BE2C (cell line): ENCODE measurements around the gene EIF1. TPM values are rescaled to one million over a fixed set of nuclear protein-coding genes. Genes with fewer than 3 reads are reported as not detected.
A peak's percentile ranks its signal among the peaks of the same experiment; 100 is the strongest.
"Not testable (repeated sequence)": the region's sequence is repeated elsewhere in the genome, so short reads cannot be mapped to it uniquely, and the experiment has no call there.

Experiments
- DNase-seq: peaks from one replicate; pipeline ENCODE4 v3.0.0-alpha.2; 2020
- H3K27me3 ChIP-seq: fragments of 250-450 bp; sonication (Bioruptor Pico); 2 replicates; pipeline ENCODE4 v1.5.1; 2020; ENCODE audit warnings: mild to moderate bottlenecking
- H3K36me3 ChIP-seq: fragments of 250-450 bp; sonication (Bioruptor Pico); 2 replicates; pipeline ENCODE4 v1.5.1; 2020; ENCODE audit warnings: mild to moderate bottlenecking
- H3K4me1 ChIP-seq: fragments of 250-450 bp; sonication (Bioruptor Pico); 2 replicates; pipeline ENCODE4 v1.5.1; 2020
- H3K4me3 ChIP-seq: 2 replicates; pipeline ENCODE4 v1.5.1; 2011; ENCODE audit warnings: low read depth, low read length
- H3K9me3 ChIP-seq: fragments of 250-450 bp; sonication (Bioruptor Pico); 2 replicates; pipeline ENCODE4 v1.5.1; 2020
- CTCF ChIP-seq: IDR thresholded peaks from 2 replicates; pipeline ENCODE4 v1.5.1; 2012; ENCODE audit warnings: mild to moderate bottlenecking, low read depth, low read length
- polyA plus RNA-seq: library from polyadenylated mRNA; unstranded; fragments of >200 nt; gene quantifications from one replicate; pipeline ENCODE4 v1.2.1, GENCODE V29; 2012; ENCODE audit warnings: low read depth, missing spikeins; ENCODE audit not compliant: insufficient read length, insufficient read depth

The EIF1 gene
- 2,463 TPM for polyA plus RNA-seq

GRCh38 chr17:41688641-41689496 is at the start of gene EIF1:
Gene EIF1, plus strand, starts transcription at chr17:41688885. Its CDS starts 154 bp downstream, at chr17:41689039.
- TF ChIP-seq CTCF, result no peak

DNA sequence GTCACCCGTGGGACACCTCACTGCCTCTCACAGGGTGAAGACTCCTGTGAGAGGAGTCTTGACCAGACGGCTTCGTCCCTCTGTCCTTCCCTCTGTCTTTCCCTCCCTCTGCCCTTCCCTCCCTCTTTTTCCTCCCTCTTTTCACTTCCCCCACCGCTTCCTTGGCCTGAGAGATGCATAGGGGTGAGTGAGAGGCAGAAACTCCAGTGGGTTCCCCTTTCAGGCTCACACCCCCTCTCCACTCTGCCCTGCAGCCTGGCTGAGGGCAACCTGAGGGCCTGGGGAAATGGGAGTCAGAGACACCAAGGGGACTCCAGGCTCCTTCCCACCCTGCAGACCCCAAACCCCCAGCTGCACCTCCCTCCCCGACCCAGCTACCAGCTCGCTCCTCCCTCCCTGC is 49.7 kb upstream of the EIF1 start:
- H3K4me1 ChIP-seq, result peaks cover 14% of the 10 kb centered on the region
- no peak overlapping the region for H3K4me3 ChIP-seq
- no peak for TF ChIP-seq CTCF
- no peaks in the 10 kb centered on the region for H3K9me3 ChIP-seq
- H3K27me3 ChIP-seq, result no peaks in the 10 kb centered on the region
- H3K36me3 ChIP-seq, result no peaks in the 10 kb centered on the region
- DNase-seq, result no peak

More at GRCh38 chr17:41688641-41689496, at the start of gene EIF1:
- no peaks in the 10 kb centered on the region for H3K9me3 ChIP-seq
- peak within 1 kb of the TSS; percentile 99 for H3K4me3 ChIP-seq
- H3K4me1 ChIP-seq, result peaks cover 5% of the 10 kb centered on the region
- no peaks in the 10 kb centered on the region for H3K27me3 ChIP-seq
- H3K36me3 ChIP-seq, result peaks cover 44% of the 10 kb centered on the region
- DNase-seq, result peak; percentile 100

DNA sequence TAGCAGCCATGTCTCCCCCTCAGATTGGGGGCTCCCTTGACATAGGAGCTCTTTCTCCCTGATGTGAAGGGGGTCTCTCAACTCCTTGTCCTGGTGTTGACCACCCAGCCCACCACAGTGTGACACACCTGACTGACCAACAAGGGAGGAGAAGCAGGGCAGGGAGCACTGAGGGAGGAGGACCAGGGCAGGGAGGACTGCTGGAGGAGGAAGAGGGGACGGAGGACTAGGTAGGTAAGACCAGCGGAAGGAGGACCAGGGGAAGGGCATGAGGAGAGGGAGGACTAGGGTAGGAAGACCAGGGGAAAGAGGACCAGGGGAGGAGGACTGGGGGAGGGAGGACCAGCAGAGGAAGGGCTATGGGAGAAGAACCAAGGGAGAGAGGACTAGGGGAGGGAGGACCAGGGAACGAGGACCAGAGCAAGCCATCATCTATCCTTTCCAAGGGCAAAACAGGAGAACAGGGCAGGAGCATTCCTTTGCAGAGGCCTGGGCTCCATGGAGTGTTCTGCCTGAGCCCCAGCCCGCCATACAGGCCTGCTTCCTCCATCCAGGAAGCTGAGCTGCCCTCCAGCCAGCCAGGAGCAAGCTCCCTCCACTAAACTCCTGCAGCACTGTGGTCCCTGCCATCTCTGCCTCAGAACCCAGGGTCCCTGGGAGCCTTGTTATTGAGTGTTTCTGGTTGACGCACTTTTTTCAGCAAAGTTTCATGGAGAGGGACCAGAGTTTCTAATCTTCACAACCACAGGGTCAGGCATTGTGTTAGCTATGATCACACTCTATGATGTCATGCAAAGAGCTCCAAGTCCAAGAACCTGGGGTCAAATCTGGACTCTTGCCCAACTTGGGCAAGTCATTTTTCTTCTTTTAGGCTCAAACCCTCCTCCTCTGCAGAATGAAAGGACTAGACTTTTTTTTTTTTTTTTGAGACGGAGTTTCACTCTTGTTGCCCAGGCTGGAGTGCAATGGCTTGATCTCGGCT is 48.9 kb upstream of the EIF1 start:
- no peak for TF ChIP-seq CTCF
- Histone ChIP-seq H3K4me3 (no peak overlapping the region), H3K4me1 (peaks cover 12% of the 10 kb centered on the region), H3K36me3 (no peaks in the 10 kb centered on the region), H3K9me3 (no peaks in the 10 kb centered on the region), H3K27me3 (no peaks in the 10 kb centered on the region)
- DNase-seq, result no peak

DNA sequence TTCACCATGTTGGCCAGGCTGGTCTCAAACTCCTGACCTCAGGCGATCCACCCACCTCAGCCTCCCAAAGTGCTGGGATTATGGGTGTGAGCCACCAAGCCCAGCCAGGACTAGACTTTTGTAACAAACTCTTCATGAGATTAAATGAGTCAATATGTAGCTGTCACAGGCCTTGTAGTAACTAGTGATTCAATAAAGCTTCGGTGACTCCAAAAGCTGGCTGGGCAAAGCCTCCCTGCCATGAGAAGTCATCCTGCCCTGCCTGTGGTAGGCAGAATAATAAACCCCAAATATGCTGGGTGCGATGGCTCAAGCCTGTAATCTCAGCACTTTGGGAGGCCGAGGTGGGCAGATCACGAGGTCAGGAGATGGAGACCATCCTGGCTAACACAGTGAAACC is 48.1 kb upstream of the EIF1 start:
- H3K4me1 ChIP-seq, H3K9me3 ChIP-seq, H3K4me3 ChIP-seq, DNase-seq, H3K36me3 ChIP-seq, H3K27me3 ChIP-seq: not testable (repeated sequence)

DNA sequence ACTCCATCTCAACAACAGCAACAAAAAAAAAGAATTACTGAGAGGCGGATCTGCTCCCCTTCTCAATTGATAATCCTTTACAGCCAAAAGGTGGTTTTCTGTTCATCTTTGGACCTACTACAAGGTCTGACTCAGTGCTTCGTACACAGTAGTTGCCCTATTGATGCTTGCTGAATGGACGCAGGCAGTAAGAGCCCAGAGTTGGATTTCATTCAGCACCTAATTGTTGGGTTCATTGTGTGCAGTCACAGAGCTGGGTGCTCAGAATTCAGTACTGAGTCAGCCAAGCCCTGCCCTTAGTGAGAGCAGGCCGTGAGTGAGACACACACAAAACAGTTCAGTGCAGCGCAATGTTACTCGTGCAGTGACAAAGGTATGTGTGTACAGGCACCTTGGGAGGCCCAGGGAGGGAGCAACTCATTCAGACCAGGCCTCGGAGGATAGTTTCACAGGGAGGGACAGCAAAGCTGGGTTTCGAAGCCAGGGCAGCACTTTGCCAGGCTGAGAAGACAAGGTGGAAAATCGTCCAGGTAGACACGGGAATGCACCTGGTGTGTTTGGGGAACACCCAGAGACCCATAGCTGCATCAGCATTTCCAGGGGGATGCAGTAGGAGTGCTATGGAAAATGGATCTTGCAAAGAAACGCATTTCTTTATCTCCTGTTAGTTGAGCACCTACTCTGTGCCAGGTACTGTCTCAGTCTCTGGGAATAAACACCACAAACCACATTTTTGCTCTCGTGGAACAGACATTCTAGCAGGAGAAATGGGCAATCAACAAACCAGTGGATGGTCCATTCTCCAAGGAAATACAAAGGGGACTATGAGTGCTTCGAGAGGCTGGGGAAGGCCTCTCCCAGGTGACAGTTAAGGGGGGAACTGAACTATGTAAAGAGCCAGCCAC is 46.2 kb upstream of the EIF1 start:
- no peak for TF ChIP-seq CTCF
- Histone ChIP-seq H3K4me3 (no peak overlapping the region), H3K4me1 (peaks cover 3% of the 10 kb centered on the region), H3K27me3 (no peaks in the 10 kb centered on the region), H3K36me3 (no peaks in the 10 kb centered on the region), H3K9me3 (no peaks in the 10 kb centered on the region)
- DNase-seq, result no peak
